Measurements from ENCODE around the gene WRAP53.

- TF ChIP-seq CTCF (IDR thresholded peaks at IDR 0.05; ENCODE audit: poor library complexity) (no peak), EZH2 (IDR thresholded peaks at IDR 0.05; ENCODE audit: borderline replicate concordance) (no peak), EZH2phosphoT487 (IDR thresholded peaks at IDR 0.05; ENCODE audit: low read depth, severe bottlenecking, unreplicated experiment) (no peak)
These were observed 27.9 kb downstream of the WRAP53 start for GRCh38 chr17:7715936-7716886.

All from hepatocyte (in vitro differentiated cells).